SU-DHL-6 (cell line): ENCODE results near the gene LAMP1.
"Not testable (repeated sequence)": the region's sequence is repeated elsewhere in the genome, so short reads cannot be mapped to it uniquely, and the experiment has no call there.

ENCODE experiments used
- H2AFZ ChIP-seq: fragments of 200-600 bp; sonication (generic); 2 replicates; pipeline ENCODE4 v1.6.1; 2014; ENCODE audit warnings: low read depth, mild to moderate bottlenecking, moderate library complexity, mixed read lengths, antibody characterized with exemption, low read length; ENCODE audit not compliant: severe bottlenecking
- H3F3A ChIP-seq: fragments of 200-600 bp; shearing (Covaris generic); 2 replicates; pipeline ENCODE4 v1.6.0; 2016; ENCODE audit warnings: antibody characterized with exemption, mild to moderate bottlenecking; ENCODE audit not compliant: insufficient read depth
- H3K27ac ChIP-seq: fragments of 200-600 bp; sonication (generic); 2 replicates; pipeline ENCODE4 v1.5.1; 2016; ENCODE audit warnings: low read depth, mild to moderate bottlenecking, low read length, moderate library complexity, mixed read lengths
- H3K27me3 ChIP-seq: fragments of 200-600 bp; sonication (generic), shearing (Covaris generic); 2 replicates; pipeline ENCODE4 v1.6.0; 2014; ENCODE audit warnings: mild to moderate bottlenecking, low read length
- H3K36me3 ChIP-seq: fragments of 200-600 bp; sonication (generic); 2 replicates; pipeline ENCODE4 v1.6.1; 2014; ENCODE audit warnings: mild to moderate bottlenecking, low read length, mixed read lengths
- H3K4me2 ChIP-seq: fragments of 300-600, 200-600 bp; shearing (Covaris generic), sonication (generic); 2 replicates; pipeline ENCODE4 v1.6.0; 2014; ENCODE audit warnings: low read length, low read depth, mild to moderate bottlenecking; ENCODE audit not compliant: poor library complexity, severe bottlenecking
- H3K4me3 ChIP-seq: fragments of 200-600 bp; sonication (generic); 2 replicates; pipeline ENCODE4 v1.5.1; 2014; ENCODE audit warnings: antibody characterized with exemption, low read length, mild to moderate bottlenecking, mixed read lengths; ENCODE audit not compliant: insufficient read depth, poor library complexity, severe bottlenecking
- H3K79me2 ChIP-seq: fragments of 200-600 bp; sonication (generic); 2 replicates; pipeline ENCODE4 v1.6.1; 2014; ENCODE audit warnings: mild to moderate bottlenecking, low read length, moderate library complexity; ENCODE audit not compliant: insufficient read depth
- H3K9ac ChIP-seq: fragments of 200-600 bp; sonication (generic); 2 replicates; pipeline ENCODE4 v1.7.0; 2014; ENCODE audit warnings: mild to moderate bottlenecking, low read length
- H3K9me2 ChIP-seq: fragments of 200-600 bp; sonication (generic); replicated peaks from 2 replicates; pipeline ENCODE4 v1.6.1; 2014; ENCODE audit warnings: low read length; ENCODE audit not compliant: insufficient read depth
- H3K9me3 ChIP-seq: fragments of 200-600 bp; sonication (generic); 2 replicates; pipeline ENCODE4 v1.6.1; 2014; ENCODE audit warnings: low read length, mixed read lengths; ENCODE audit not compliant: insufficient read depth
- H4K20me1 ChIP-seq: fragments of 200-600 bp; sonication (generic); 2 replicates; pipeline ENCODE4 v1.6.1; 2014; ENCODE audit warnings: low read depth, mild to moderate bottlenecking, antibody characterized with exemption, low read length, moderate library complexity, mixed read lengths
- CTCF ChIP-seq: fragments of 200-600 bp; sonication (generic); IDR thresholded peaks from one replicate; pipeline ENCODE4 v1.5.1; 2017; ENCODE audit warnings: antibody characterized with exemption, mild to moderate bottlenecking, low read length, moderate library complexity; ENCODE audit not compliant: insufficient read depth, poor library complexity, severe bottlenecking
- EZH2phosphoT487 ChIP-seq: fragments of 200-600 bp; sonication (generic), shearing (Covaris generic); conservative IDR thresholded peaks from 2 replicates; pipeline ENCODE4 v1.6.1; 2018; ENCODE audit warnings: mild to moderate bottlenecking, antibody characterized with exemption, low read length, moderate library complexity, mixed read lengths

Gene LAMP1

DNA sequence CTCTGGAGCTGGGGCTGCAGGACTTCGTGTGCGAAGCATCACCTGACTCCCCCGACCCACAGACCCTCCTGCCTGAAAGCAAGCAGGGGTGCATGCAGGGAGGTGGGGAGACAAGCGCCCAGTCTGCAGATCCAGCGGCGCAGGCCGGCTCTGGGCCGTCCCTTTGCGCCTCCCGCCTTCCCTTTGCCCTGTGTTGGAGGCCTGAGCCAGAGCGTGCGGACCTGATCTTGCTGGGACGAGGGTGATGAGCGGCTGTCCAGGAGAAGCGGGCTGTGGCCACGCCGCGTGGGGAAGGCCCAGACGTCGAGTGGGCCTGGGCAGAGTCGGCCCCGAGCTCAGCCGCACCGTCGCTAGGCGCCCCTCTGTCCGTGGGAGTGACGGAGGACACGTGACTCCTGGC, 72.2 kb downstream of the LAMP1 start:
- Histone ChIP-seq H3K9ac (no peak overlapping the region), H2AFZ (no peak overlapping the region), H3K4me3 (no peak overlapping the region), H3K9me2 (no peaks in the 10 kb centered on the region), H3K27ac (no peak overlapping the region), H4K20me1 (no peaks in the 10 kb centered on the region), H3K27me3 (no peaks in the 10 kb centered on the region), H3F3A (no peaks in the 10 kb centered on the region), H3K9me3 (no peaks in the 10 kb centered on the region), H3K79me2 (no peaks in the 10 kb centered on the region), H3K36me3 (no peaks in the 10 kb centered on the region), H3K4me2 (no peak overlapping the region)
- TF ChIP-seq EZH2phosphoT487 (no peak), CTCF (no peak)

DNA sequence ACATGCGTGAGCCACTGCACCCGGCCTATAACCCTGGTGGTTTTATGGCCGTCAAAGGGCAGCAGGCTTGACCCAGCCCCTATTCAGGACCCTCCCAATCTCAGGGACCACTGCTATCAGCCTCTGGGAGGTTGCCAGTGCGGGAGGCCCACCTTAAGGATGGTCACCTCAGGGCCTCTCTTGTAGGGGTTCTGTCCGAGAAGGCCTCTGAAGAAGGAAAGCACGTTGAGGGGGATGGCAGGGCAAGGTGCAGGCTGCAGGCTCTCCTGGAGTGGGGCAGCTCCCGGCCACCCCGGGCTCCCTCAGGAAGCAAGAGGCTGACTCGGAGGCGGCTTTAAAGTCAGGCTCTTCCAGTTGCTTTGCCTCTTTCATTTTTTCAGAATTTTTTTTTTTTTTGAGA, 72.8 kb downstream of the LAMP1 start:
- TF ChIP-seq CTCF (no peak), EZH2phosphoT487 (no peak)
- H4K20me1 ChIP-seq: no peaks in the 10 kb centered on the region

GRCh38 chr13:113371061-113371460, 74.0 kb downstream of the LAMP1 start:
- Histone ChIP-seq H3K4me3 (no peak overlapping the region), H4K20me1 (no peaks in the 10 kb centered on the region), H3F3A (no peaks in the 10 kb centered on the region), H3K9ac (no peak overlapping the region), H3K9me3 (no peaks in the 10 kb centered on the region), H3K79me2 (no peaks in the 10 kb centered on the region), H2AFZ (no peak overlapping the region), H3K36me3 (no peaks in the 10 kb centered on the region), H3K4me2 (no peak overlapping the region), H3K27ac (no peak overlapping the region), H3K9me2 (no peaks in the 10 kb centered on the region), H3K27me3 (no peaks in the 10 kb centered on the region)
- TF ChIP-seq CTCF: no peak
- TF ChIP-seq EZH2phosphoT487: no peak

More for the DNA sequence above, 72.8 kb downstream of the LAMP1 start:
- H3K9me2 ChIP-seq: no peaks in the 10 kb centered on the region
- H3K9me3 ChIP-seq: no peaks in the 10 kb centered on the region
- H3K9ac ChIP-seq: no peak overlapping the region
- no peak overlapping the region for H2AFZ ChIP-seq
- H3K27ac ChIP-seq: no peak overlapping the region
- no peak overlapping the region for H3K4me3 ChIP-seq
- H3F3A ChIP-seq: no peaks in the 10 kb centered on the region
- no peaks in the 10 kb centered on the region for H3K27me3 ChIP-seq
- H3K36me3 ChIP-seq: no peaks in the 10 kb centered on the region
- H3K79me2 ChIP-seq: no peaks in the 10 kb centered on the region
- no peak overlapping the region for H3K4me2 ChIP-seq

DNA sequence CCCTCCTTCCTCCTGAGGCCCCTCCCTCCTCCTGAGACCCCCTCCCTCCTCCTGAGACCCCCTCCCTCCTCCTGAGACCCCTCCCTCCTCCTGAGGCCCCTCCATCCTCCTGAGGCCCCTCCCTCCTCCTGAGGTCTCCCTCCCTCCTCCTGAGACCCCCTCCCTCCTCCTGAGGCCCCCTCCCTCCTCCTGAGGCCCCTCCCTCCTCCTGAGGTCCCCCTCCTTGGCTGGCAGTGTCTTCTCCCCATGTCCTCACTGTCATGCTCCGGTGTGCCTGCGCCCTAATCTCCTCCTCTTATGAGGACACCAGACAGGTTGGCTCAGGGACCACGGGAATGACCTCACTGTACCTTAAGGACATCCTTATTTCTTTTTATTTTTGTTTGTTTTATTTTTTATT, 74.7 kb downstream of the LAMP1 start:
- H4K20me1 ChIP-seq, H3K9me3 ChIP-seq, H2AFZ ChIP-seq, H3K36me3 ChIP-seq, H3K27me3 ChIP-seq, H3K9ac ChIP-seq, H3F3A ChIP-seq, H3K79me2 ChIP-seq, H3K4me3 ChIP-seq, H3K4me2 ChIP-seq, H3K27ac ChIP-seq, H3K9me2 ChIP-seq: not testable (repeated sequence)
